NCI-H2107 treated with DMSO at 0.1 percent for 48 hours (cell line): ENCODE results near the gene PPA2.
"Not testable (repeated sequence)": the region's sequence is repeated elsewhere in the genome, so short reads cannot be mapped to it uniquely, and the experiment has no call there.

ENCODE experiments used
- DNase-seq: peaks from one replicate; lab custom pipeline; 2025; ENCODE audit not compliant: unreplicated experiment; lab: John Stamatoyannopoulos, UW

The PPA2 gene

GRCh38 chr4:105473324-105474098 is at the start of gene PPA2:
PPA2 (minus strand) TSS chr4:105474062; CDS start chr4:105474050, 12 bp downstream.
- peak; percentile 36 for DNase-seq

DNA sequence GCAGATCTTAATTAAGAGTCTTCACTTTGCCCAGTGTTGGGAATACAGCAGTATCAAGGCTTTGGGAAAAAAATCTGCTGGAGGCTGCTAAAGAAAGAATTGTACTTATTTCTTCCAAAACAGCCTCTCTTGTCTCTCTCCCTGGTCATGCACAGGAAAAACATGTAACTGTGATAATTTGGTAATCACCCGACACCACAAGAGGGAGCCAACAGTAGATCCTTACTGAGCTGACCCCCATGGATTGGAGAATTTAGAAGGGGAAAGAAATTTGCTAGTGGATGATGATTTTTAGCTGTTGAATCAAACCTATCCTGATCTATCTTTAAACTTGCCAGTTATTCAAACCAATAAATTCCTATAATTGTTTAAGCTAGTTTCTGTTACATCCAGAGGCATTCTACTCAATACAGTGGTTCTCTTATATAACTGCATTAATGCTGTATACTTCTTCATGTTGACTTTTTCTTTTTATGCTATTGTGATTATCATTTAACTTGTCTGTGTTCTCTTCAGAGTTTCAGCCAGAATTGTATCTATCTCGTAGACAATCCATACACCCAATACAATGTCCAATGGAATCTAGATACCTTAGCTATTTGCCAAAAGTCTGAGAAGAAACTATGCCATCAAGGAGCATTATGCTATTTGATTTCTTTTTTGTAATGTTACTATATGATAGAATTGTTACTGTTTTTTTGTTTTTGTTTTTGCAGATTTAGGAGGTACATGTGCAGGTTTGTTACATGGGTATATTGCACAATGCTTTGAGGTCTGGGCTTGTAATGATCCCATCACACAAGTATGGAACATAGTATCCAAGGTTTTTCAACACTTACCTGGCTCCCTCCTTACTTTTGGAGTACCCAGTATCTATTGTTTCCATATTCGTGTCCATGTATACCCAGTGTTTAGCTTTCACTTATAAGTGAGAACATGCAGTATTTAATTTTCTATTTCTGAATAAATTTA is 47.2 kb upstream of the PPA2 start:
- DNase-seq = peak; percentile 25

DNA sequence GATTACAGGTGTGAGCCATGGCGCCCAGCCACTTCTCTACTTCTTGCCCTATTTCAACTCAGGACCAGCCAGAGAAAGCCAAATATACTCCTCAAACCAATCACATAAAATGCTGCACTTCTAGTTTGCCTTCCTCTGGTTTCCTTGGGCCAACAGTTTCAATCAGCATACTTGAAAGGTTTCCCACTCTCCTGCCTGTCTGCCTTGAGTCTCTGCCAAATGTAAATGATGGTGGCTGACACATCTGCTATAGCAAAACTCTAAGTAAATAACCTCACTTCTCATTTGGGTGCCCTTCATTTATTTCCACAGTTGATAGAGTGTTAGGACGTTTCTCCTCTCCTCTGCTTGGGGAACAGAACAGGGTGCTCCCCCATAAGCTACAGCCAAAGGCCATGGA is 36.4 kb upstream of the PPA2 start:
- DNase-seq = no peak

- DNase-seq = no peak
Measured at GRCh38 chr4:105509714-105510113, 35.9 kb upstream of the PPA2 start.

DNA sequence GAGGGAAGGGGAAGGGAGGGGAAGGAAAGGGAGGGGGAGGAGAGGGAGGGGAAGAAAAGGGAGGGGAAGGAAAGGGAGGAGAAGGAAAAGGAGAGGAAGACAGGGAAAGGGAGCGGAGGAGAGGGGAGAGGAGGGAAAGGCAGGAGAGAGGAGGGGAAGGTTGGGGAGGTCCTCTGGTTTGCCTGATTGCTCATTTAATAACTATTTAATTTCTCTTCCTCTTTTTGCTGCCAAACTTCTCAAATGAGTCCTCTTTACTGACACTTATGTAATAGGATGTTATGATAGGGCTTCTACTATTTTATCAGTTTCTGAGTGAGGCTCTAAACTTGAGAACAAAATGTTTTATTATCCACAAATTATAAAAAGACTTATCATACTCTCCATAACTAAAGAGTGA is 35.4 kb upstream of the PPA2 start:
- no peak for DNase-seq

GRCh38 chr4:105504744-105505143 is 30.9 kb upstream of the PPA2 start:
- no peak for DNase-seq

DNA sequence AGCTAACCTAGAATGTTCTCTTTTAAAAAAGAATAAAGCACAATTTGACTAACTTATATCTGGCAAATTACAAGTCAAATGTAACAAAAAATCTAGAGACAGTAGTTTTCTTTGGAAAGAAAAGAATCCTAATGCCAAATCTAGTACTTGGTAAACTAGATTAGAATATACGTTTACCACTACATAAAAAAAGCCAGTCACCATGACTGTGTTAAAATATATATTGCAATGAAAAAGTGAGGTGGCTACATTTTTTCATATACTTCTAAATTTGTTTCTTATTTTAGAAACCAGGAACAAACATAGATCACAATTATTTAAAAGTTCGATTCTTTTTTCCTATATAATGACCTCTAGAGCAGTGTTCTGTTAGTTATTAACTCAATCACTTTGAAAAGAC is 29.6 kb upstream of the PPA2 start:
- no peak for DNase-seq

DNA sequence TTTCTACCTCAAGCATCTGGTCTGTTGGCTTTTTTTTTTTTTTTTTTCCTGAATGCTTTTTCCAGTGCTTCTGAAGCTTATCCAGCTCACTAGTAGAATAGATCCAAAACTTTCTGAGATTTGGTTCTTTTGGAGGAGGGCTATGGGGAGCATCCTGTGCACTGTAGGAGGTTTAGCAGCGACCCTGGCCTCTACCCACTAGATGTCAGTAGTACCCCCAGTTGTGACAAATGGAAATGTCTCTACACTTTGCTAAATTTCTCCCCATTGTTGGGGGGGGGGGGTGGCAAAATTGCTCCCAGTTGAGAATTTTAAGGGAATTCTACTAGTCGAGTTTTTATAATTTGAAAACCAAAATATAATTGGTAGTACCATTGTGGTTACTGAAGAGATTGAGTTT is 23.0 kb upstream of the PPA2 start:
- no peak for DNase-seq

- no peak for DNase-seq
Measured at GRCh38 chr4:105495667-105496066, 21.8 kb upstream of the PPA2 start.

GRCh38 chr4:105490523-105490922 is 16.7 kb upstream of the PPA2 start:
- DNase-seq = no peak

GRCh38 chr4:105483840-105484239 is 10.0 kb upstream of the PPA2 start:
- DNase-seq = no peak

DNA sequence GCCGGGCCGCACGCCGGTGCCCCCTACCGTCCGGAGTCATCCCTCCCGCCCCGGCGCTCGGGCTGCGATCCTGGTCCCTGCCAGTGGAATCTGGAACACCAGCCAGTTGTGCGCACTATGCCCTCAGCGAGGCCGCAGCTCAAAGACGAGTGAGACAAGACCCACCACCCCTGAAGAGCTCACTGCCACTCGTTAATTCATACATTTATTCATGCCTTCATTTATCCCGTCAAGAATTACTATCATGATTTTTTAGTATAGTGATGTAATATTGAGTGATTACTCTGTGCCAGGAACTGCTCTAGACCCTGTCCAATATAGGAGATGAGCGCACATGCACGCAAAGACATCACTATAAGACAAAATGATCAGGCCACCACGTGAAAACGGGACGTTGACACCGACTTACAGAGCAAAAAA is 247 bp upstream of the PPA2 start:
- no peak for DNase-seq

DNA sequence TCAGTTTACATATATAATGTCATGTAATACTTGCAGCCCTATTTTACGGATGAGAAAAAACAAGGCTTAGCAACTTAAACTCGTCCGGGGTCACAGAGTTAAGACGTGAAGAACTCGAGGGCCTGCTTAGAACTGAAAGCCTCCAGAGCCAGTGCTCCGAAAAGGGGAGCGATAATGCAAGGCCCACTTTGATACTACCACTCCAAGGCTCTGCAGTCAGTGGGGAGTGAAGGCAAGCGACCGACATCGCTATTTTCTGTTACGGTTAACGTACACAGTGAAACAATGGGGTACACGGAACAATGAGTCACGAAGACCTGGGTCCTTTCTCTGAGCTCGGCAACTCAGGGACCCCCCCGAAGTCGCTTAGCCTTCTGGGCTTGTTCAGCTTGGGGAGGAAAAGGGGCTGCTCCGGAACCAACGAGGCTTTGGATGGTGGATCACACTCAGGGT is 965 bp downstream of the PPA2 start:
- DNase-seq = no peak

DNA sequence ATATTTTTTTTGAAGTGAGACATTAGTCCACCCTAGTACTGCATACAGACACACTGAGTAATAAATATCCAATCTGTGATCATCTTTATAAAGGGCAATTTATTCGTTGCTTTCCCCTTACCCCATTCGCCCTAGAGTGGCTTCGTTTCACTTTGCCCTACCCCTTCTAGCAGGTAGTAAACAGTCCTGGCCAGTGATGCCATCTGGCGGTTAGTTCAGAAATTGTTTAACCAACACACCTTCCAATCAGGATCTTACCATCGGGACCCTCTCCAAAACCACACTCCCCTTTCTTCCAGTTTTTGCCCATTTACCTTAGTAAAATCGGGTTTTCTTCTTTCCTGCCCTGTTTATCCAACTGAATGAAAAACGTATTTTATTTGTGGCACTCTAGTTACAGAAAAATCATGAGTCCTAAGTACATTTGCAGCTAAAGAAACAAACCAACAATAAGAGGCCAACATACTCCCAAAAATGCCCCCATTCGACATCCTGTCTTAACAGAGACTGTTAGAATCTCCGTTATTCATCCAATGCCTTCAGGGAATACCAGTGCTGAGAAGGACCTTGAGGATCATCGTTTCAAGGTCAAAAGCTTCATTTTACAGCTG is 2.2 kb downstream of the PPA2 start:
- DNase-seq = peak; percentile 61

- DNase-seq = no peak
Measured at GRCh38 chr4:105470766-105471165, 3.1 kb downstream of the PPA2 start.

GRCh38 chr4:105469736-105470135 is 4.1 kb downstream of the PPA2 start:
- DNase-seq = no peak

DNA sequence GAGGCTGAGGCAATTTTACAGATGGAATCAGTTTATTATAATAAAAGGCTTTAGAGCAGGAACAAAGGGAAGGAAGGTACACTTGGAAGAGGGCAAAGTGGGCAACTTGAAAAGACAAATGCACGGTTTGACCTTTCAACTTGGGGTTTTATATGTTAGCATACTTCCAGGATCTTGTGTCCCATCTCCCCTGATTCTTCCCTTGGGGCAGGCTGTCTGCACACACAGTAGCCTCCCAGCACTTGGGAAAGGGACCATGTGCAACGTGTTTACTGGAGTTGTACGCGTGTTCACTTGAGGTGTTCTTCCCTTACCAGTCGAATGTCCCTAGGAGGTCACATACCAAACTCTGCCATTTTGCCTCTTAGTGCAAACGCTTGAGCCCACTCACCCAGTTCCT is 7.3 kb downstream of the PPA2 start:
- DNase-seq = no peak

GRCh38 chr4:105464563-105464962 is 9.3 kb downstream of the PPA2 start:
- DNase-seq = not testable (repeated sequence)

DNA sequence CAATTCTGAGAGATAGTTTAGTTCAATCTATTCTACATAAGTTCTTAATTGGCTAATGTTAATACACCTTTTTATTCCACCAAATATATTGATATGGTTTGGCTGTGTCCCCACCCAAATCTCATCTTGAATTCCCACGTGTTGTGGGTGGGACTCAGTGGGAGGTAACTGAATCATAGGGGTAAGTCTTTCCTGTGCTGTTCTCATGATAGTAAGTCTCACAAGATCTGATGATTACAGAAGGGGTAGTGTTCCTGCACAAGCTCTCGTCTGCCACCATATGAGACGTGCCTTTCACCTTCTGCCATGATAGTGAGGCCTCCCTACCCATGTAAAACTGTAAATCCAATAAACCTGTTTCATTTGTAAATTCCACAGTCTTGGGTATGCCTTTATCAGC is 11.3 kb downstream of the PPA2 start:
- no peak for DNase-seq

GRCh38 chr4:105461621-105462382 is 12.1 kb downstream of the PPA2 start:
- no peak for DNase-seq

DNA sequence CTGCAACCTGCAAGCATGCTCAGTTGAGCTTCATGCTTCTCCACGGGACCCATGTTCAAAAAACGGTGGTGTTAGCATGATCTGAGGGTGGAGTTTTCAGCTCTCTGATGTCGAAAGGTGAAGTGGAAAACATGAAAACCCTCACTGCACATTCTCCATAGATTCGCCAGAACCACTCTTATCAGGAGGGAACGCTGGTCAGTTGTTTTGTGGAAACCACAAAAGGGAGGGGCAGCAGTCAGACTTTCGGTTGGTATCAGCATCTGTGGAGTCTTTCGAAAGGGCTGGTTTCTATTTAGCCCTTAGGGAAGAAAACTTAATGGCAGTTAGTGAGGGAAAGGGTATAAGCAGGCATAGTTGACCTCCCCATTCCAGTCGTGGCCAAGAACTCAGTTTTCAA is 12.6 kb downstream of the PPA2 start:
- no peak for DNase-seq
